ENCODE results near the gene PRM3. TPM values are rescaled to one million over a fixed set of nuclear protein-coding genes. Genes with fewer than 3 reads are reported as not detected.
A peak's percentile ranks its signal among the peaks of the same experiment; 100 is the strongest.

PRM3 gene
- total RNA-seq, 1 donor from 2014 or later = not detected

GRCh38 chr16:11297492-11298142 is 24.2 kb upstream of the PRM3 start:
- no peaks in the 10 kb centered on the region for H3K9me3 ChIP-seq (ENCODE audit: low read depth)
- H3K4me2 ChIP-seq = peak overlapping the region; percentile 4
- H3K9me3 Mint-ChIP-seq = no peaks in the 10 kb centered on the region
- no peak overlapping the region for H3K9ac ChIP-seq
- no peaks in the 10 kb centered on the region for H3K79me2 ChIP-seq (ENCODE audit: low read depth)
- no peak overlapping the region for H3K27ac ChIP-seq
- no peak overlapping the region for H3K4me3 Mint-ChIP-seq
- no peaks in the 10 kb centered on the region for H4K20me1 ChIP-seq (ENCODE audit: low read depth)
- H3K4me1 ChIP-seq = peaks cover 8% of the 10 kb centered on the region
- no peaks in the 10 kb centered on the region for H3K36me3 Mint-ChIP-seq
- no peak overlapping the region for H3K4me3 ChIP-seq
- no peaks in the 10 kb centered on the region for H3K36me3 ChIP-seq
- H2AFZ ChIP-seq (replicated peaks) = peak overlapping the region; percentile 37
- H3K27me3 ChIP-seq = no peaks in the 10 kb centered on the region
- no peaks in the 10 kb centered on the region for H3F3A ChIP-seq (ENCODE audit: low read depth)
- peaks cover 30% of the 10 kb centered on the region for H3K4me1 Mint-ChIP-seq
- TF ChIP-seq CTCF (IDR thresholded peaks at IDR 0.05) (no peak), EZH2 (IDR thresholded peaks at IDR 0.05) (no peak), EZH2phosphoT487 (IDR thresholded peaks at IDR 0.05) (no peak)
- H3K27me3 Mint-ChIP-seq (ENCODE audit: insufficient read depth, low read depth) = peaks cover 5% of the 10 kb centered on the region
- peak; percentile 53 for DNase-seq (ENCODE audit: low spot score)
- H3K27ac Mint-ChIP-seq = no peak overlapping the region

DNA sequence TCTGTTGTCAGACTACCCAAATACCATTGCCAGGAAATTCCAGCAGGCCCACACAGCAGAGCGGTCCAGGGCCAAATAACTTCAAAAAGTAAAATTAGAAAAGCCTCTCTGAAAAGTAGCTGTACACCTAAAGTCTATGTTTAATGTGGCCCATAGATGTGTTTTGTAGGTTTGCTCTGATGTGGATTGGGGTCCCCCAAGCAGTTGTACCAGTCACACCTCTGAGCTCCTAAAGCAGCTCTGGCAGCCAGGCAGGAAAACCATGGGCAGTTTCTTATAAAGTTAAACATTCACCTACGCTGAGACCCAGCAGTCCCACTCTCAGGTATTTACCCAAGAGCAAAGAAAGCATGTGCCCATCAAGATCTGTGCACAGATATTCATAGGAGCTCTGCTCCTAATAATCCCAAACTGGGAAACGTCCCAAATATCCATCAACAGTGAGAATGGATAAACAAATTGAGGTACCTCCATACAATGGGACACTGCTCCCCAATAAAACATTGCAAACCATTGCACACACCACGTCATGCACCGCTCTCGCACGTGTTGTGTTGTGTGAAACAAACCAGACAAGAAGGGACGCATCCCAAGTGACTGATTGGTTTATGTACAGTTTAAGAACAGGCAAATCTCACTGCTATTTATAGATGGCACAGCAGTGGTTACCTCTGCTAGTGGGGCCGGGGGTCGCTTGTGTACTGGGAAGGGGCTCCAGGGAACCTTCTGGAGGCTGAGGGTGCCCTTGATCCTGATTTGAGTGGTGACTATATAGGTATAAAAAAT is 23.5 kb upstream of the PRM3 start:
- Histone ChIP-seq H2AFZ (replicated peaks) (no peak overlapping the region), H3K36me3 (no peaks in the 10 kb centered on the region), H3K9me3 (ENCODE audit: low read depth) (no peaks in the 10 kb centered on the region), H3K4me3 (no peak overlapping the region), H3K79me2 (ENCODE audit: low read depth) (no peaks in the 10 kb centered on the region), H3K27me3 (no peaks in the 10 kb centered on the region), H3K4me2 (peak overlapping the region; percentile 4), H3K27ac (no peak overlapping the region), H3K4me1 (peaks cover 8% of the 10 kb centered on the region), H3F3A (ENCODE audit: low read depth) (peaks cover 2% of the 10 kb centered on the region), H4K20me1 (ENCODE audit: low read depth) (no peaks in the 10 kb centered on the region), H3K9ac (no peak overlapping the region)
- peaks cover 34% of the 10 kb centered on the region for H3K4me1 Mint-ChIP-seq
- TF ChIP-seq EZH2 (IDR thresholded peaks at IDR 0.05) (no peak), CTCF (IDR thresholded peaks at IDR 0.05) (no peak), EZH2phosphoT487 (IDR thresholded peaks at IDR 0.05) (no peak)
- no peak for DNase-seq (ENCODE audit: low spot score)
- no peak overlapping the region for H3K27ac Mint-ChIP-seq
- no peaks in the 10 kb centered on the region for H3K36me3 Mint-ChIP-seq
- H3K27me3 Mint-ChIP-seq (ENCODE audit: insufficient read depth, low read depth) = peaks cover 5% of the 10 kb centered on the region
- H3K9me3 Mint-ChIP-seq = no peaks in the 10 kb centered on the region
- no peak overlapping the region for H3K4me3 Mint-ChIP-seq

DNA sequence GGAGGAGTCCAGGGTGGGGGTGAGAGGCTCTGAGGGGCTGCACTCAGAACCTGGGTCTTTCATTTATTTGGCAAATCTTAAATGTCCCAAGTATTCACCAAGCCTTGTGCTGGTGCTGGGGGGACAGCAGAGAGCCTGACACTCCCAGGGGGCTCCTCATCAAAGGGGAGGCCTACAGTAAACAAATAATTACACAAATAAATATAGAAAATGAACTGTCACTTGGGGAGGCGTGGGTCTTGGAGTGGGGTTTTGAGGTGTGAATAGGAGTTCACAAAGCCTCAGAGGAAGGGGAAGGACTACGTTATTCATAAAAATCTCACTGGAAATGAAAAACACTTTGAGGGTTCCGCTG is 22.9 kb upstream of the PRM3 start:
- peaks cover 36% of the 10 kb centered on the region for H3K4me1 Mint-ChIP-seq
- H3K36me3 Mint-ChIP-seq = no peaks in the 10 kb centered on the region
- Histone ChIP-seq H4K20me1 (ENCODE audit: low read depth) (no peaks in the 10 kb centered on the region), H3K36me3 (no peaks in the 10 kb centered on the region), H3K9me3 (ENCODE audit: low read depth) (no peaks in the 10 kb centered on the region), H3K9ac (no peak overlapping the region), H3K27me3 (no peaks in the 10 kb centered on the region), H2AFZ (replicated peaks) (no peak overlapping the region), H3F3A (ENCODE audit: low read depth) (peaks cover 6% of the 10 kb centered on the region), H3K4me3 (no peak overlapping the region), H3K79me2 (ENCODE audit: low read depth) (no peaks in the 10 kb centered on the region), H3K4me2 (no peak overlapping the region), H3K4me1 (peaks cover 8% of the 10 kb centered on the region), H3K27ac (no peak overlapping the region)
- H3K4me3 Mint-ChIP-seq = no peak overlapping the region
- H3K9me3 Mint-ChIP-seq = no peaks in the 10 kb centered on the region
- DNase-seq (ENCODE audit: low spot score) = no peak
- H3K27me3 Mint-ChIP-seq (ENCODE audit: insufficient read depth, low read depth) = peaks cover 2% of the 10 kb centered on the region
- TF ChIP-seq EZH2 (IDR thresholded peaks at IDR 0.05) (no peak), CTCF (IDR thresholded peaks at IDR 0.05) (no peak), EZH2phosphoT487 (IDR thresholded peaks at IDR 0.05) (no peak)
- H3K27ac Mint-ChIP-seq = no peak overlapping the region
